HepG2 (cell line): Measurements from ENCODE around the gene CMTM3. TPM values are rescaled to one million over a fixed set of nuclear protein-coding genes. Genes with fewer than 3 reads are reported as not detected.

Experiments used
- ATAC-seq: fragments of 200-7000 bp; cut with Tn5 transposase; 3 replicates; pipeline ENCODE4 v1.9.1; 2020; ENCODE audit warnings: mild to moderate bottlenecking, moderate library complexity
- BruUV-seq: library from RNA; stranded (reverse); fragments of 400-500 nt; replicated peaks from 2 replicates; lab custom pipeline; 2021; lab: Mats Ljungman, UMichigan
- CTCF ChIA-PET: fragments of 300-600 bp; formaldehyde crosslinking; extraction: SDS; loops from one replicate; lab custom pipeline; 2021; ENCODE audit warnings: low total read pairs, inconsistent platforms, low intra/inter-chr PET ratio; lab: Yijun Ruan, JAX
- POLR2A ChIA-PET: fragments of 350-600 bp; sonication (Branson Sonifier 250); formaldehyde crosslinking; loops from one replicate; lab custom pipeline; 2020; ENCODE audit warnings: antibody characterized with exemption, inconsistent platforms; lab: Yijun Ruan, JAX
- DNase-seq: peaks from one replicate; pipeline ENCODE4 v3.0.0-alpha.2; 2015; ENCODE audit warnings: low spot score
- FAIRE-seq: peaks from 3 replicates; lab custom pipeline; 2011; peaks lifted over from hg19 to GRCh38; lab: Jason Lieb, UNC
- H2AFZ ChIP-seq: one replicate; pipeline ENCODE4 v1.6.1; 2011; ENCODE audit warnings: low read length, inconsistent platforms
- H3K27ac ChIP-seq: fragments of 300-600 bp; 3 replicates; pipeline ENCODE4 v1.8.0; 2011; ENCODE audit warnings: mixed run types, mild to moderate bottlenecking, mixed read lengths, low read length, inconsistent platforms; ENCODE audit not compliant: insufficient read depth; ENCODE audit errors: extremely low read length
- H3K27me3 ChIP-seq, 2 experiments: fragments of 200-600 bp in 1 of 2; 2 replicates in 1 of 2; 3 replicates in 1 of 2; pipeline versions ENCODE4 v1.6.0 to v1.8.0; 2011; ENCODE audit warnings: low read length in 2 of 2, mild to moderate bottlenecking in 2 of 2, moderate library complexity in 2 of 2, inconsistent platforms in 1 of 2; ENCODE audit not compliant: insufficient read depth in 2 of 2, control insufficient read depth in 1 of 2
- H3K36me3 ChIP-seq, 2 experiments: fragments of 200-600 bp in 1 of 2; replicated peaks in 1 of 2; 2 replicates in 1 of 2; 3 replicates in 1 of 2; pipeline versions ENCODE4 v1.5.1 to v1.8.0; 2011; ENCODE audit warnings: low read length in 2 of 2, inconsistent platforms in 1 of 2; ENCODE audit not compliant: insufficient read depth in 2 of 2, control insufficient read depth in 1 of 2
- H3K4me1 ChIP-seq: 2 replicates; pipeline ENCODE4 v1.5.1; 2012; ENCODE audit warnings: low read length, inconsistent platforms; ENCODE audit not compliant: insufficient read depth
- H3K4me2 ChIP-seq: 2 replicates; pipeline ENCODE4 v1.6.0; 2011; ENCODE audit warnings: low read depth, low read length, inconsistent platforms
- H3K4me3 ChIP-seq, 3 experiments: fragments of 200-600 bp in 1 of 3; sonication (generic), shearing (Covaris generic) in 1 of 3; replicated peaks in 1 of 3; 2 replicates each; pipeline ENCODE4 v1.5.1; 2011 to 2016; ENCODE audit warnings: low read length in 3 of 3, inconsistent platforms in 2 of 3, low read depth in 2 of 3, mild to moderate bottlenecking in 2 of 3, control low read depth in 1 of 3, mixed read lengths in 1 of 3; ENCODE audit not compliant: insufficient read depth in 1 of 3
- H3K79me2 ChIP-seq: one replicate; pipeline ENCODE4 v1.6.1; 2011; ENCODE audit warnings: low read length, inconsistent platforms; ENCODE audit not compliant: insufficient read depth
- H3K9ac ChIP-seq: 2 replicates; pipeline ENCODE4 v1.6.0; 2011; ENCODE audit warnings: mild to moderate bottlenecking, low read depth, low read length, inconsistent platforms; ENCODE audit not compliant: insufficient read depth
- H3K9me3 ChIP-seq: 2 replicates; pipeline ENCODE4 v1.5.1; 2012; ENCODE audit warnings: mild to moderate bottlenecking, low read length
- H4K20me1 ChIP-seq: 2 replicates; pipeline ENCODE4 v1.6.0; 2011; ENCODE audit warnings: inconsistent platforms, mild to moderate bottlenecking, low read length, moderate library complexity; ENCODE audit not compliant: insufficient read depth
- CEBPZ ChIP-seq: IDR thresholded peaks from 2 replicates; pipeline ENCODE4 v1.6.1; 2012; ENCODE audit warnings: low read length, improper control_type of control experiment
- KMT2A ChIP-seq: sonication (generic); formaldehyde crosslinking; IDR thresholded peaks from 2 replicates; pipeline ENCODE4 v1.4.0; 2020; ENCODE audit warnings: missing genetic modification reagents
- MTF1 ChIP-seq: sonication (generic); formaldehyde crosslinking; IDR thresholded peaks from 2 replicates; pipeline ENCODE4 v1.5.0; 2020; ENCODE audit warnings: missing genetic modification reagents
- MXD3 ChIP-seq: IDR thresholded peaks from 2 replicates; pipeline ENCODE4 v1.6.1; 2016; ENCODE audit warnings: mild to moderate bottlenecking, missing biosample characterization, missing genetic modification reagents
- RAD51 ChIP-seq: fragments of 450-650 bp; IDR thresholded peaks from 2 replicates; pipeline ENCODE4 v1.6.1; 2016; ENCODE audit warnings: borderline replicate concordance
- RBAK ChIP-seq: sonication (generic); formaldehyde crosslinking; IDR thresholded peaks from 2 replicates; pipeline ENCODE4 v1.5.1; 2020; ENCODE audit warnings: mild to moderate bottlenecking, missing genetic modification reagents
- TERF1 ChIP-seq: sonication (generic); formaldehyde crosslinking; IDR thresholded peaks from 2 replicates; pipeline ENCODE4 v1.8.0; 2022; ENCODE audit warnings: mild to moderate bottlenecking, missing genetic modification reagents, moderate library complexity
- TOPORS ChIP-seq: sonication (generic); formaldehyde crosslinking; IDR thresholded peaks from 2 replicates; pipeline ENCODE4 v1.8.0; 2023; ENCODE audit warnings: mild to moderate bottlenecking, missing genetic modification reagents
- ZBTB1 ChIP-seq: sonication (generic); formaldehyde crosslinking; IDR thresholded peaks from 2 replicates; pipeline ENCODE4 v1.4.0; 2020; ENCODE audit warnings: missing genetic modification reagents, borderline replicate concordance
- ZFP91 ChIP-seq: sonication (generic); formaldehyde crosslinking; IDR thresholded peaks from 2 replicates; pipeline ENCODE4 v1.9.0; 2022; ENCODE audit warnings: missing genetic modification reagents, mild to moderate bottlenecking, borderline replicate concordance
- ZNF225 ChIP-seq: sonication (generic); formaldehyde crosslinking; IDR thresholded peaks from 2 replicates; pipeline ENCODE4 v1.4.0; 2020; ENCODE audit warnings: mild to moderate bottlenecking, missing genetic modification reagents
- ZNF24 ChIP-seq: fragments of 450-650 bp; IDR thresholded peaks from 2 replicates; pipeline ENCODE4 v1.6.1; 2017; ENCODE audit warnings: antibody characterized with exemption, mild to moderate bottlenecking
- ZNF83 ChIP-seq: sonication (generic); formaldehyde crosslinking; IDR thresholded peaks from 2 replicates; pipeline ENCODE4 v1.4.0; 2020; ENCODE audit warnings: missing genetic modification reagents, mild to moderate bottlenecking, borderline replicate concordance
- ZSCAN29 ChIP-seq: sonication (generic); formaldehyde crosslinking; conservative IDR thresholded peaks from 2 replicates; pipeline ENCODE4 v1.4.0; 2020; ENCODE audit warnings: mild to moderate bottlenecking, missing genetic modification reagents
- WGBS: methylation state at CpG from one replicate; pipeline ENCODE4 v1.1.6; 2017; ENCODE audit warnings: low lambda C conversion rate; 5-methylcytosine and 5-hydroxymethylcytosine counted together
- in situ Hi-C: cut with HindIII; loops from 2 replicates; pipeline ENCODE4 v1.10.0; 2017; ENCODE audit warnings: low pct_unique_long_range_greater_than_20kb; ENCODE audit not compliant: extremely low pct_ligation_motif_present
- intact Hi-C: fragments of 100-400 bp; cut with micrococcal nuclease; formaldehyde crosslinking; loops from one replicate; pipeline ENCODE4 v1.10.0; 2022; ENCODE audit not compliant: unreplicated experiment
- polyA plus RNA-seq, 8 experiments: library from polyadenylated mRNA; depleted of rRNA in 3 of 8; stranded (reverse) in 7 of 8; unstranded in 1 of 8; fragments of >200 nt; fragmentation: Illumina TruSeq in 4 of 8; extraction: Trizol in 4 of 8; gene quantifications; 2 replicates each; pipeline versions ENCODE4 v1.2.1 to v1.2.3, GENCODE V29; 2011 to 2016; ENCODE audit warnings: low read depth in 4 of 8, missing spikeins in 1 of 8, mixed read lengths in 1 of 8; ENCODE audit not compliant: insufficient read depth in 1 of 8
- total RNA-seq, 5 experiments: library from RNA; depleted of rRNA; stranded (reverse); fragments of >200 nt; fragmentation: Illumina TruSeq; extraction: Trizol; gene quantifications; 2 replicates each; pipeline ENCODE4 v1.2.3, GENCODE V29; 2016; ENCODE audit warnings: low read depth in 1 of 5

CMTM3 gene
- total and polyA plus RNA-seq, 2 of the 13 experiments (the other 11 are each of a cell fraction or from before 2014, with no cell fraction given): 29.2 to 48.7 TPM

GRCh38 chr16:66647866-66648265 is 43.4 kb downstream of the CMTM3 start:
- no TSS peak for BruUV-seq

GRCh38 chr16:66649167-66649566 is 44.7 kb downstream of the CMTM3 start:
- Histone ChIP-seq H3K4me1 (peaks cover 18% of the 10 kb centered on the region), H3K27me3 (no peaks in the 10 kb centered on the region), H3K27ac (no peak overlapping the region), H3K9me3 (no peaks in the 10 kb centered on the region), H3K36me3 (no peaks in the 10 kb centered on the region), H3K79me2 (no peaks in the 10 kb centered on the region), H3K9ac (no peak overlapping the region), H2AFZ (no peak overlapping the region), H3K4me3 (no peak overlapping the region), H4K20me1 (no peaks in the 10 kb centered on the region), H3K4me2 (no peak overlapping the region)
- DNase-seq (no peak), FAIRE-seq (no peak), ATAC-seq (no peak)
- intact Hi-C loops: no loop called here
- POLR2A ChIA-PET: no interaction called here
- CTCF ChIA-PET: no interaction called here
- BruUV-seq: no TSS peak
- WGBS: 86% methylated on average over 2 of the region's 2 CpGs
- in situ Hi-C loops: no loop called here
- TF ChIP-seq CEBPZ (no peak), TERF1 (CRISPR knock-in tag) (no peak), TOPORS (no peak), ZNF24 (no peak), ZNF225 (CRISPR knock-in tag) (no peak), MTF1 (CRISPR knock-in tag) (no peak), MXD3 (CRISPR knock-in tag) (no peak)

More at GRCh38 chr16:66647866-66648265, 43.4 kb downstream of the CMTM3 start:
- H3K36me3 ChIP-seq: no peaks in the 10 kb centered on the region
- no peaks in the 10 kb centered on the region for H3K9me3 ChIP-seq
- no peak overlapping the region for H2AFZ ChIP-seq
- no peak overlapping the region for H3K4me3 ChIP-seq
- H3K27me3 ChIP-seq: no peaks in the 10 kb centered on the region
- POLR2A ChIA-PET: interaction anchor here (1.4 kb wide), 1 partner anchor 39 kb away, joined by 3 read pairs; no protein-coding TSS in a partner anchor
- no peak overlapping the region for H3K9ac ChIP-seq
- TF ChIP-seq ZSCAN29 (CRISPR knock-in tag): no peak
- TF ChIP-seq ZFP91: no peak
- no peak for TF ChIP-seq ZNF83 (CRISPR knock-in tag)
- no peak for TF ChIP-seq RAD51
- no peak for TF ChIP-seq KMT2A (CRISPR knock-in tag)
- TF ChIP-seq RBAK (CRISPR knock-in tag): no peak
- no peak for TF ChIP-seq ZBTB1 (CRISPR knock-in tag)
- H3K79me2 ChIP-seq: no peaks in the 10 kb centered on the region
- peaks cover 22% of the 10 kb centered on the region for H3K4me1 ChIP-seq
- no peak overlapping the region for H3K27ac ChIP-seq
- WGBS: 92% methylated on average over 1 of the region's 1 CpG
- CTCF ChIA-PET: no interaction called here
- FAIRE-seq: no peak
- DNase-seq: no peak
- no peaks in the 10 kb centered on the region for H4K20me1 ChIP-seq
- in situ Hi-C loops: no loop called here
- ATAC-seq: no peak
- H3K4me2 ChIP-seq: no peak overlapping the region
- intact Hi-C loops: no loop called here
